Activated gamma-delta T cell (primary cell): ENCODE measurements around the gene MOV10L1.
A peak's percentile ranks its signal among the peaks of the same experiment; 100 is the strongest.

Experiments
- DNase-seq: peaks from one replicate; lab custom pipeline; 2025; lab: John Stamatoyannopoulos, UW

The MOV10L1 gene

GRCh38 chr22:50175921-50176849 lies 86.4 kb downstream of the MOV10L1 start:
- no peak for DNase-seq

- DNase-seq, result no peak
Observed at GRCh38 chr22:50176850-50177536, 87.2 kb downstream of the MOV10L1 start.

GRCh38 chr22:50177537-50178470 lies 88.0 kb downstream of the MOV10L1 start:
- DNase-seq, result no peak

- no peak for DNase-seq
Observed at GRCh38 chr22:50178471-50178864, 88.7 kb downstream of the MOV10L1 start.

GRCh38 chr22:50178871-50179869 lies 89.4 kb downstream of the MOV10L1 start:
- DNase-seq, result no peak

GRCh38 chr22:50179937-50180726 lies 90.3 kb downstream of the MOV10L1 start:
- no peak for DNase-seq

- DNase-seq, result no peak
Observed at GRCh38 chr22:50180727-50181521, 91.1 kb downstream of the MOV10L1 start.

GRCh38 chr22:50182176-50183081 lies 92.6 kb downstream of the MOV10L1 start:
- DNase-seq, result no peak

GRCh38 chr22:50183141-50183971 lies 93.5 kb downstream of the MOV10L1 start:
- no peak for DNase-seq

GRCh38 chr22:50184004-50184901 lies 94.4 kb downstream of the MOV10L1 start:
- DNase-seq, result no peak

GRCh38 chr22:50184902-50185374 lies 95.1 kb downstream of the MOV10L1 start:
- DNase-seq, result no peak

- peak; percentile 84 for DNase-seq
Observed at GRCh38 chr22:50185375-50186087, 95.7 kb downstream of the MOV10L1 start, which contains the start of gene TRABD. TSS of gene TRABD (plus strand) at chr22:50185913. CDS start at chr22:50193061, 7,148 bp downstream.

GRCh38 chr22:50186181-50186714 lies 96.4 kb downstream of the MOV10L1 start:
- no peak for DNase-seq

- DNase-seq, result no peak
Observed at GRCh38 chr22:50186761-50187523, 97.1 kb downstream of the MOV10L1 start.
